HG03432 (cell line): ENCODE measurements around the gene GNAQ.
A peak's percentile ranks its signal among the peaks of the same experiment; 100 is the strongest.

Experiments
- ATAC-seq: cut with Tn5 transposase; IDR thresholded peaks from one replicate; pipeline ENCODE4 v1.9.1; 2021; ENCODE audit warnings: mild to moderate bottlenecking, moderate library complexity; ENCODE audit not compliant: unreplicated experiment

Gene GNAQ

DNA sequence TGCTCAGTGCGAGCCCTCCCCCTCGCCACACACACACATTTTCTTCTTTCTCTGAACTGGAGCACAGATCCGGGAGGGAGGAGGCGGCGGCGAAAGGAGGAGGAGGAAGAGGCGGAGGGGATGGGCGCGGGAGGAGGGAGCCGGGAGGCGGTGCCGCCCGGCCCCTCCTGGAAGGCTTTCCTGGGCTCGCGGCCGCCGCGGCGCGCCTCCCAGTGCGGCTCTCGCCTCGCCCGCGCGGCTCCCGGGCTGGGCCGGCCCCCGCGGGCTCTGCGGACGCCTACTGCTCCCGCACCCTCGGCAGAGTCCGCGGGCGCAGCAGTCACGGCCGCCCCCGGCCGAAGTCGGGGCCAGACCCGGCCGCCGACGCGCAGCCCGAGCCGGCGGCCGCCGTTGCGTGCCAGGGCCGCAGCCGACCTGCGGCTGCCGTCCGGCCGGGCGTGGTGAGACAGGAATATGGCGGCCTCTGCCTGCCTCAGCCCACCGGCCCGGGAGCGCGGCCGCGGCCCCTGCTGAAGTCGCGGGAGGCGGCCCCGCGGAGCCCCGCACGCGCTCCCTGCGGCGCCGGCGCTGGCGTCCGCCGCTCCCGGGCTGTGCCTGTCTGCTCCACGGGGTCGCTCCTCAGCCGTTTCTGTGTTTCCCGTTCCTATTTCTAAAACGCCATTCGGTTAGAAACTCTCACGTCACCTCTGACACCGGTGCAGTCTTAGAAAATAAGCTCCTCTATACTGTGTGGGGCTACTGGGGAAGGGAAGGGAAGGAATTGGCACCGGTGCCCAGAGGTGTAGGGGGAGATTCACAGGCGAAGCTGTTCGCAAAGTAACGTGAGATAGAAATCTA is 500 bp upstream of the GNAQ start:
- peak; percentile 43 for ATAC-seq

DNA sequence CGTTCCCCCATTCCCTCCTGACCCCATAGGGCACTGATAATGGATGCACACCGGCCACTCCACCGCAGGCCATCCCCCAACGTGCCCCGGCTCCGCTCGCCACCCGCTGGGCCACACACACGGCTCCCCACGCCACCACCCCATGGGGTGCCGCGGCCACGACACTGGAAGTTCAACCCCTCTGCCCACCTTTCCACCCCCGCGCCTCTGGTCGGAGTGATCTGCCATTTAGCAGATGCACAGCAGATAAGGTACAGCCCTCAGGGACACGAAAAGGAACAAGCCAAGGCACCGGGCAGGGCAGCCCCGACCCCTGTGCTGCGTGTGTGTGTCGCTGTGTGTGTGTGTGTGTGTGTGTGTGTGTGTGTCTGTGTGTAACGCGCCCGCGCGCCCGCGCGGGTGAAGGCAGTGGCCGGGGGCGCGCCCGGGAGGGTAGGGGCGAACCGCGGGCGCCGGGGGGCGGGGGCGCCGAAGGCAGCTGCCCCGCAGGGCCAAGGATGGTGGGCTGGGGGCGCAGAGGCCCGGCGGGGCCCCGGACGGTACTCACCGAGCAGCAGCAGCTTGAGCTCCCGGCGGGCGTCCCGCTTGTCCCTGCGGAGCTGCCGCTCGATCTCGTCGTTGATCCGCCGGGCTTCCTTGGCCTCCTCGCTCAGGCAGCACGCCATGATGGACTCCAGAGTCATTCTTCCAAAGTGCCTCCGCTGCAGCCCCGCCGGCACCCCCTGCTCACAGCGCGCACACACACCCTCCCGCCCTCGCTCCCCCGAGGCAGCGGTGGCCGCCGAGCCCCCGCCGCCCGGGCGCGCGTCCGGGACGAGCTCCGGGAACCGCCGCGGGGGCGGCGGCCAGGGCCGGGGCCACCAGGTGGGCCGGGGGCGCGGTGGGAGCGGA is 813 bp downstream of the GNAQ start:
- peak; percentile 21 for ATAC-seq

DNA sequence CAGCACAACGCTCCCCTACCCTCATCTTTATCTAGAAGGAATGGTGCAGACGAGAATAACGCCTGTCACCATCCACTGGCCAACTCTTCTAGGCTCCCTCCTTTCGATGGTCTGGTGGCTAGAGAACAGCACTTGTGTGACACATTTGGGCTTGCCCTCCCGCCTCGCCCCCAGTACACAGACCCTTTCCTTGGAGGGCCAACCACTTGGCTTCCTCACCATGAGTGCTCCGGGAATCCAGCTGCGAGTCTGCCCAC is 1.4 kb downstream of the GNAQ start:
- no peak for ATAC-seq

DNA sequence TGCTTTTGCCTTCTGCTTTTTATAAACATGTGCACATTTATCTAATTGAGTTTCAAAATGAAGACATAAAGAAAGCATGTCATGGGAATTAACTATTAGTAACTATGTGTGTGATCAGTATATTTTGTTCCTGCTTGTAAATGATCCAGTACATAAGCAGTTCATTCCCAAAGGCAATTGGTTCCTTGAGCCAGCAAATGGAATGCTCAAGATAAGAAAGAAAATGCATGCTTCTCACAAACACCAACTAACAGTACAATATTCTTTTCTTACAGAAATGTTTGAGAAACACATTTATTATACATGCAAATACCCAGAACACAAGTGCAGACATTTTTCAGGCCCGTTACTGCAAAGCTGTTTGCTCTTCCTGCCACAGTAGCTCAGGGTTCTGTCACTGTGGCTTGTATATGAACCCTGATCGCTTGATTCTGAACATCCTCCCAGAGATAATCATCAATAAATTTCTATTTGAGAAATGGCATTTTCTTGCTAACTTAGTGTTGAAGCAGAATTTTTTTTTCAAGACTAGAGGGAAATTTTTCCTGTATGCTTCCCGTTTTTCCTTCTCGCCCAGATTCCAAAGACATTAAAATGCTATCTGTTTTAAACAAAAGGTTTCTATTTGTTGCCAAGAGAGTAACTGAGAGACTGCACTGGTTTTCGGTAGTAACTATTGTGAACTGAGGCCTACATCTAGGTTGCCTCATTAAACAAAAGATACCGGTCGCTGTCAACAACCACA is 1.9 kb downstream of the GNAQ start:
- no peak for ATAC-seq

DNA sequence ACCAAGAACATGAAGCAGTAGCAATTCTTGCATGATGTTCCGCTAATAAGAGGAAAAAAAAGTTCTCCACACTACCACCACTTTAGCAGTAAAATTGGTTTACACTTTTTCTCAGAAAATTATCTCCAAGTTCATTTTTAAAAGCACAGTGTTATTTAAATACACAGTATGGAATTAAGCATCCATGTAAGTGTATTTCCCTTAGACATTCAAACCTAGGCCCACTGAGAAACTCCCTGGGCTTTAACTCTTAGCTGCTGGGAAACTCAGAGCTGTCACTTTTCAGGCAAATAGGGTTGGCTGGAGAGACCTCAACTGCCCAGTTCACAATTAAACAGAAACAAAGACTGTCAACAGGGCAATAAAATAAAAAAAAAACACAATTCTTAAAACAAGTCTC is 2.7 kb downstream of the GNAQ start:
- no peak for ATAC-seq

DNA sequence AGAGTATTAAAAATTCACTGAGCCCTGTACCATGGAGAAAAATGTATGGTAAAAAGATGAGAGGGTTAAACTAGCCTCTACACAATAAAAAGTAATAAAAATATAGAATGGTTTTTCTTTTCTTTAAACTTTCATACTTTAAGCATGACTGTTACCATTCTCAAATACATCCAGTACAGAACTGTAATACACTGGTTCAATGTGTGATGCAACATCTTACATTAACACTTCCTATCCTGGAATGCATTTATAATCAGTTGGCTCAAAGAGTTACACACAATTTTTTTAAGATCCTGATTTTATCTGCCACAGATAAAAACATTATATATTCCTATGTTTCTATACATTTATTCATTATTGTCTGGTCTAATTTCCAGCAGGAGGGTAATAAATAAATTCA is 4.7 kb downstream of the GNAQ start:
- ATAC-seq = no peak

DNA sequence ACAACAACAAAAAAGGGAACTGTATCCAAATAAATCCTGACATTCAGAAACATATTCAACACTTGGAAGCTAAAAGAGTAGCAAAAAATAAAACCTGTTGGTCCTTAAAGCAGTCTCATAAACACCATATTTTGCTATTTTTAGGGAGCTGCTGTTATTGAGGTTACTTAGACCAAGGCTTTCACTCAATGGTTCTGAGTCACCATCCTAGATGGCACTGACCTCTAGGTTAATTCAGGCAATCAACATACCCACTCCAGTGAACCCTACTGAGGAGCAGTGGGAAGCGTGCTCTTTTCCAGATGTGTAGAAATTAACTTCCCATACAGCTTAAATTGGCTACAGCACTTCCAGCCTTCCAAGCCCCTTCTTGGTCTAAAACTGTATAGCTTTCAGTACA is 5.2 kb downstream of the GNAQ start:
- ATAC-seq = no peak

DNA sequence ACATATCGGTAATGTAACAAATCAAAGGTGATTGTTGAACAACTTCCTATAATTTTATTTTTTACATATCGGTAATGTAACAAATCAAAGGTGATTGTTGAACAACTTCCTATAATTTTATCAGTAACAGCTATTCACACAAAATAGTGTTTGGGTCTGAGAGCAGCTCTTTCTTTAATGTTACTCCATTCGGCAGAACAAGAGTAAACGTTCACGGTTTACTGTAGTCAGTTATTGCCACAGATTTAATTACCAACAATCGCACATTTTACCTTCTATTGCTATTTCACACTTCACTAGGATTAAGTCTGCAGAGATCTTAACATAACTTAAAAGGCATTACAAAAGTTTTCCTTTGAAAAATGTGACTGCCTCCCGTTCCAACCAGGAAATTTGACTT is 6.4 kb downstream of the GNAQ start:
- no peak for ATAC-seq

DNA sequence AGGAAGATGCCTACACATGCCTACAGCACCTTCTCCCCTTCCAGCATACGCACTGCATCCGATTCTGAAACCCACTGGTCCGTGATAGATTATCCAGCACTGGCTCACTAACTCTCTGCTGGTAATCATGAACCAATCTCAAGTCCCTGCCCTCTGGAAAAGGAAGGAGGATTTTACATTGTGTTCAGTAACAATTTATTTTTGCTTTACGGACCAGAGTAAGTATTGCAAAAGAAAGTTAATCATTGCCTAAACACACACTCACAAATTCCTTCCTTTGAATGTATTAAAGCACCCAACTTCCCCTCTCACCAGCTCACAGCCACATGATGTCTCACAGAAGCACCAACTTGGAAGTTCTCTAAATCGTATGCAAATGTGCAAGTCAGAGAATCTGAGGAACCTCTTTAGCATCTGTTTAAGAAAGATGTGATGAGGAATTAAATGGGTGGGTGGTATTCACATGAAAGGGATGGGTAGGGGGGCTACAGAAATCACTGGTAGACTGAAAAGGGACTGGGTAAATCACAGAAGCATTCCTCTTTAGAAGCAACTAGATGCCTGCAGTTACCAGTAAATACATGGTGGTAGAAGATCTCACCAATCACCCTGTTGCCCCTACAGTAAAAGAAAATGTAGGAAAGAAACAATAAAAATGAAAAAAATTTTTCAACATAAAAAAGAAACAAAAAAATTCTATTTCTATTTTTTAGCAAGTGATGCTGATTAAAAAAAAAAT is 8.4 kb downstream of the GNAQ start:
- ATAC-seq = no peak

DNA sequence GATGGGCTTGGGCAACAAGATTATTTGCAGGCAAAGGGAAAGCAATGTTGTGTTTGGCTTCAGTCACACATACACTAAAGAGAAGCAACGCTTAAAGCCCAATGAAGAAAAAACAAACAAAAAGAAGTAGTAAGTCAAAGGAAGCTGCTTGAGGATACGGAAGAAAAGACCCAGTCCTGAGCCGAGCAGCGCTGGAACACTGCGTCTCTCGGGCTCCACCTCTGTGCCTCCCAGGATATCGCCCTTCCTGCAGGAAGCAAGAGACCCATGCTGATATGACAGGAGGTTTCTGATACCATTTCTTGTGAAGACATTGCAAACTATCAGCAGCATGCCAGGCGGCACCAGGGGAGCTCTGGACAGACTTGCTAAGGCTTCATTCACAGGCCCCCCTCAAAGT is 9.9 kb downstream of the GNAQ start:
- ATAC-seq = no peak

DNA sequence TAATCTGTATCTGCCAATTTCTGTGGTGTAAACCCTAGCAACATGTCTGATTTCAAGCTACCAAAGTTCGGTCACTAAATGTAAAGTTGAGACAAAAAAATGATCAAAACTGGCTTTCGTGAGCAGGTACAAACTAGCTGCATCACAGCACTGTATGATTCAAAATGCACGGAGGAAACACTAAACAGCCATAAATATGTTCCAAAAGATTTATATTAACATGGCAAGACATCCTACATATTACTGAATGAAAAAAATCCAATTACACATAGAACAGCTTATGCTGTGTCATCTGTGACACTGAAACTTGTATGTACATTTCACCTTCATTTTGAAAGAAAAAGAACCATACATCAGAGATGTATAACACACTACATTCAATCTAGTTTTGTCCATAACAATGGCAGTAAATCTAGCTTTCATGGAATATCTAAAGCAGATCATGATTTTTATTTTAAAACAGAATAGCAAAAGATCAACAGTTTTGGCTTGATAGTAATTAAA is 14.4 kb downstream of the GNAQ start:
- no peak for ATAC-seq

DNA sequence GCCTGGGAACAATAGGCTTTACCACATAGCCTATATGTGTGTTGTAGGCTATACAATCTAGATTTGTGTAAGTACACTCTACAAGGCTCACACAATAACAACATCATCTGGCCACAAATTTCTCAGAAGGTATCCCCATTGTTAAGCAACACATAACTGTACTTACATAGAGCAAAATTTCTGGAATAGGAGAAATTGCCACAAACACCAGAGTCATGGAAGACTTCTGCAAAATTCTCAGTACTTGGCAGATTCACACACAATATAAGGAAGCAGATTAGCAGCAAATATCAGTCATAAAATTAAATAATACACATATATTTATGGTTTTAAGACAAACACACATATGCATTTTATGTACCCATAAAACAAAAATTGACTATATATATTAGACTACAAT is 16.4 kb downstream of the GNAQ start:
- no peak for ATAC-seq

DNA sequence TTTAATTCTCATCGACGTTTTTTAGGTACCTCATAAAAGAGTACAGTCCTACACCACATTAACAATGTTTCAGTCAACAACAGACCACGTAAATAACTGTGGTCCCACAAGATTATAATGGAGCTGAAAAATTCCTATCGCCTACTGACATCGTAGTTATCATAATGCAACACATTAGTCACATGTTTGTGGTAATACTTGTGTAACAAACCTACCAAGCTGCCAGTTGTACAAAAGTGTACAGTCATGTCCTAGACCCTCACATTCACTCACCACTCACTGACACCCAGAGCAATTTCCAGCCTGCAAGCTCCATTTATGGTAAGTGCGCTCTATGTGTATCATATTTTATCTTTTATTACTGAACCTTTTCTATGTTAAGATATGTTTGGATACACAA is 16.8 kb downstream of the GNAQ start:
- no peak for ATAC-seq

DNA sequence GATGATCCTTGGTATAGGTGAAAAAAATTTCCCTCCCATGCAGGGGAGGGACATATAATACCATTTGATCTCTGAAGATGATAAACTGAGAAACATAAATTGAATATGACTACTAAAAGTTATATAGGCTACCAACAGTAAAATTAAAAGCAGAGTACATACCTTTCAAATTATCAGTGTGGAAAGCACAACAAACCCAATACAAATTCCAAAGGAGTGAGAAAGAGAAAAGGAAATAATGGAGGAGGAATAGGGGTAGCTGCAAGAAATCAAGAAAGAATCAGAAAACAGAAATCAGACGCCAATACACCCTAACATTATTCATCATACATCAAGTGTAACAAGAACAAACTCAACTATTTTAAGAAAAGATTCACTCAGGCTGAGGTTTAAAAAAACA is 17.7 kb downstream of the GNAQ start:
- no peak for ATAC-seq

DNA sequence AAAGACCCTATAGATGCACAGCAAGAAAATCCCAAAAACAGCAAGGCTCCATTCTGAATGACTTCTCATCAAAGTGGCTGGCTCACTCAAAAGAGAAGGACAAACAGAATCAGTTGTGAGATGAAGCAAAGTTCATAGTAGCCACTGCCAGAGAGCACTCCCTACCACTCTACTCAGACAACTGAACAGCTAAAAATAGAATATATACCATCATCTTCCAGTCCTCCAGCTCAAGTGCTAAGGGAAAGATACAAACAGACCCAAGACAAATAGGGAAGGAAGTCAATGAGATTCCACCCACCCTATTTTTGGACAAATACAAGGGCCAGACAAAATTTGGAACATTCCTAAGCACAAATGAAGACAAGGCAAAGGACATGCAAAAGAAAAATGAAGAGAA is 20.6 kb downstream of the GNAQ start:
- ATAC-seq = no peak

DNA sequence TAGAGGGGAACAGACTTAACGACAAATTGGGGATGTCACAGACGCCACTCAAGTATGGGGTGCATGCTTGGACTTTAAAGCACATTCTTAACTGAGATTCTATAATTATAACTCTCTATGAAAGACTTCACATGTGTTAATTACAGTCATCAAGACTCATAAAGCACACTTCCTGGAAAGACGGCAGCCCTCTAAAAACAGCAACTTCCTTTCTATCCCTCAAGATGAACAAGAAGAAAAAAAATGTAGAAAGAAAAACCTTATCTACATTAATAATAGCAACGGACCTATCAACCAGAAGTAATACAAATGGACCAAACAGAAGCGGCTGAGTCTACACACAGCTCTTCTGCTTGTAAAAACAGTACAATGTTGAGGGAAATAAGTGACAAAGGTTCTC is 21.2 kb downstream of the GNAQ start:
- ATAC-seq = no peak

DNA sequence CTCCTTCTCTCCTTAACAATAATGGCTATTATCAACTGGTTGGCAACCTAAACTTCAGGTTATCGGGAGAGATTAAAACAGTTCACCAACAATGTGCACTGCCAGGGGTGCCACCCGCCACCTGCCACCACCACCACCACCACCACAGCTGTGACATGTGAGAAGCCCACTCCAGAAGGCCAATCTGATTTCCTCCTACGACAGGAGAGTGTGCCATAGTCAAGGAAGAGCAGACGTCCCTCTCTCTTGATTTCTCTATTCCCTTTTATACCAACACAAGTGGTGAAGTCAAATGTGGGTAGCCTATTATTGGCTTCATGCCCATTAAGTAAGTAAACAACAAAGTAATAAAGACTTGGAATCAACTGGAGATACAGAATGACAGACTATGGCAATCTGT is 22.4 kb downstream of the GNAQ start:
- ATAC-seq = no peak

DNA sequence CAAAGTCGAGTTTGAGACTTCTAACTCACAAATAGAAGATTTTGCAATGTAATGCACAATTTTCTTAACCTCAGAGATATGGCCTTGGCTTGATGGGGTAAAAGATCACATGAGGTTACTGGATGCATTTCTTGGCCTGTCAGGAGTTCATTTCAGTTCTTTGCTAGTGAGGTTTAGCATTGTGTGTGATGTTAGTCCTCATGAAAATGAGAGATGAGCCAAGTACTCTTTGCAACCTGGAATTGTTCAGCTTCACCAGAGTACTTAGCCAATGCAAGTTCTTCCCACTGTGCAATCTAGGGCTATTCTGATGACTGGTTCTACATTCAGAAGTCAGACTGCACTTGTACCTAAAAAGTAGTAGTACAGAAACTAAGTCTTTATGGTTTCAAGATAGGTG is 24.9 kb downstream of the GNAQ start:
- no peak for ATAC-seq

DNA sequence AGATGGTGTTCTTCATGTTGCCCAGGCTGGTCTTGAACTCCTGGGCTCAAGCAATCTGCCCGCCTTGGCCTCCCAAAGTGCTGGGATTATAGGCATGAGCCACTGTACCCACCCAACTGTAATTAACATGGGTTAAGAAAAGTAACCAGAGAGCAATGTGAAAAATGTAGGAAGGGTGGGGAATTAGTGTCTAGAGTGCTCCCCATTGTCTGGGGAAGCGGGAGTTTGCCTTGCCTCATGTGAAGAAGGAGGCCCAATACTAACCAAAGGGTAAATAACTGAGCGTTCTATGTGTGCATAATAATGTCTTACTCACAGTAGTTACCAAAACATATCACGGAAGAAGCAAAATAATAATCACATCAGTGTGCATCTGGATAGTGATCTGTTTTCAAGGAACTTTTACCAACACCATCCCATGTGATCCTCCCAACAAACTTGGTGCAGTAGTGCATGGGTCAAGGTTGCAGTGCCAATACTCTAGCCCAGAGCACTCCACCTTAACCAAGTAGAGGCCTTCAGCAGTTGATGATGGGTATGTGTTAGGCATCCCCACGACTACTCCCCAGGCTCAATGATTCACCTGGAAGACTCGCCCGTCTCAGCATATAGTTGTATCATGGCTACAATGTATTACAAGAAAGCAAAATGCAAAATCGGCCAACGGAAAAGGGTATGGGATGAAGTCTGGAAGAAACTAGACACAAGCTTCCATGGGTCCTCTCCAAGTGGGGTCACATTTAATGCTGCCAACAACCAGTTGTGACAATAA is 26.2 kb downstream of the GNAQ start:
- ATAC-seq = no peak
